GM19452 (cell line): ENCODE measurements around the gene TMOD4.

ENCODE experiments used
- ATAC-seq: cut with Tn5 transposase; IDR thresholded peaks from one replicate; pipeline ENCODE4 v1.9.1; 2021; ENCODE audit not compliant: unreplicated experiment

TMOD4 gene

GRCh38 chr1:151143986-151144385, 31.8 kb downstream of the TMOD4 start:
- no peak for ATAC-seq

- ATAC-seq = no peak
Observed at GRCh38 chr1:151143057-151143435, 32.7 kb downstream of the TMOD4 start.

- ATAC-seq = no peak
Observed at GRCh38 chr1:151142411-151143056, 33.2 kb downstream of the TMOD4 start.

- no peak for ATAC-seq
Observed at GRCh38 chr1:151137789-151138188, 38.0 kb downstream of the TMOD4 start.

- ATAC-seq = no peak
Observed at GRCh38 chr1:151135433-151136385, 40.1 kb downstream of the TMOD4 start.

DNA sequence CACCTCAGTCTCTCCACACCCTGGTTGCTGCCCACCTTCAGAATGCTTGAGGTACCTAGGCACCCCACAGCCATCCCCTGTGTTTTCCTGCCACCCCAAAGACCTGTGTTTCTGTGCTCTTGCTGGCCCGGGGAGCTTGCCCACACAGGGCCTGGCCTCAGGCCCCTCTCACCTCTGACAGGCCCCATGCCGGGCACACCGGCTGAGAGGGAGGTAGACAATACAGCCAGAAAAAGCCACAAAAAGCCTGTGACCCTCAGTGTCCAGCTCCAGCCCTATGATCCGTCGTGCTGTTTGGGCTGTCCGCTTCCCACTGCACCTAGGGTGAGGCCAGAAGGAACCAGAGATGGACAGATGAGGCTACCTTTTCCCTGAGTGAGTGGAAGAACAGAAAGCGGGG, 40.8 kb downstream of the TMOD4 start:
- no peak for ATAC-seq

DNA sequence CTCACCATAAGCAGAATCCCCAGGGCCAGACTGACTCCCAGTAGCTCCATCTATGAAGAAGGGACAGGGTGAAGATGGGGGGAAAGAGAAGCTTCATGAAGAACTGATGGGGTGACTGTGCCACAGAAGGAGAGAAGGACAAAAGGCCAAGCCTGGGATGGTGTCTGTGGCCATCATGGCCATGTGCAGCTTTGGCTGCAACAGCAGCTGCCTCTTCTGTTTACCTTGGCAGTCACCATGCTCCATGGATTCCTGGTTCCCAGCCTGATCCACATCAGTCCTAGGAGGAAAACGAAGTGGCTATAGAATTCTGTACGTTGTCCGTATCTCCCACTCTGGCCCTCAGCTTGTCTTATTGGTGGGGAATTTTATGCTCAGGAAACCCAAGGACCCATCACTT, 41.4 kb downstream of the TMOD4 start:
- ATAC-seq = no peak

DNA sequence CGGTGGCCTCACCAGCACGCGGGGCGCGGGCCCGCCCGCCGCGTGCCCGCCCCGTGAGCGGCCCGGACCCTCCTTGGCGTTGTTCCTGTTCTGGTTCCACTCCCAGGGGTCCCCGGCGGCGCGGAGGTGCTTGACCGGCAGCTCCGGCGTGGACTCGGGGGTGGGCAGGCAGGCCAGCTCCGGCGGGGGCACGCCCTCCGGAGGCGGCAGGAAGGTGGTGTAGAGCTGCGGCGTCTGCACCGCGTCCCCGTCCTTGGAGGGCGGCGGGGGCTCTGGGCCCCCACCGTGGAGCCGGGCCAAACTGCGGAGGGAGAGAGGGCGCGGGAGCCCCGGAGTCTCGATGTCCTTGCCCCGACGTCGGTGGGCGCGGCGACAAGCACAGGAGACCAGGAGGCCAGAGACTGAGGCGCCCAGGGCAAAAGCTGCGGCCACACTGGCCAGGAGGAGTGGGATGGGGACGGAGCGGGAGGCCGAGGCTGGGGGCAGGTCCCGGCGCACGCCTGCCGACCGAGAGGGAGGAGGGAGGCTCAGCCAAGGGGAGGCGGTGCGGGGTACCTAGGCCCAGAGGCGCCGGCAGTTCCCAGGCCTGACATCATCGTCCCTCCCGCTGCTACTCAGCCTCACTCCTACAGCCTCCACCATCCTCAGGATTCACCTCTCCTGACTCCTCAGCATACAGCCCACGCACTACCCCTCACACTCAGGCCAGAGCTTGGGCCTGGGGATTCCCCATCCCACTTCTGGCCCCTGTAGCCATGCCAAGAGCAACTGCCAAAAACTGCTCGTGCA, 42.6 kb downstream of the TMOD4 start:
- no peak for ATAC-seq

GRCh38 chr1:151132335-151133017, 43.3 kb downstream of the TMOD4 start:
- no peak for ATAC-seq

DNA sequence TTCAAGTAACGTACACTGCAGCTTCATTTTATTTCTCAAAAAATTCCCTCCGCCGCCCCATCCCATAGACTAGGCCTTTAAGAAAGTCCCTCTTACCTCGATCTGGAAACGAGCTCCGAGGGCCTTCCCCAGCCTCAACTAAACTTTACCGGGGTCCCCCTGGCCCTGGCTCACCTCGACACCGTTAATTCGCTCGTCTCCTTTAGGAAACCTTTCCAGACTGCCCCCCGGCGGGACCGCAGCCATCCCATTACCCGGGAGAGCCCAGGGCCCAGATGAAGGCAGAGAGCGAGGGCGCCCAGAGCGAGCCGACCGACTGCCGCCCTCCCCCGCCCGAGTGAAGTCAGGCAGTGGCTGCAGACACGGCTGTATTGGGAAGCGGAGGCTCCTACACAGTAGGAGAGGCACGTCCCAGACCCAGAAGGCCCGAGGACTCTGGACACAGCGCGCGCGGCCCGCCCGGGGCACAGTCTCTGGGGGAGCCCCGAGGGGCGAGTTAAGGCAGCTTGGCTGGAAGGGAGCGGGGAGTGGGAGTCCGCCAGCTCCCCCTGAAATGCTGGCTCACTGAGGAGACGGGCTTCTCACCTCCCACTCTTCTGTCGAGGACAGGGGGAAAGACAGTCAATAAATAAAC, 44.0 kb downstream of the TMOD4 start:
- no peak for ATAC-seq

GRCh38 chr1:151130987-151131586, 44.7 kb downstream of the TMOD4 start:
- ATAC-seq = peak; percentile 67

- no peak for ATAC-seq
Observed at GRCh38 chr1:151128800-151129199, 47.0 kb downstream of the TMOD4 start.

GRCh38 chr1:151124763-151125403, 50.9 kb downstream of the TMOD4 start:
- ATAC-seq = no peak
